B cell (primary cell): ENCODE data around the gene MICU2.

Experiments used
- EZH2 ChIP-seq: IDR thresholded peaks from 2 replicates; pipeline ENCODE4 v1.6.1; 2012; ENCODE audit warnings: borderline replicate concordance, low read depth, mild to moderate bottlenecking, moderate library complexity, low read length; ENCODE audit not compliant: insufficient read depth, poor library complexity, severe bottlenecking
- TF ChIP-seq, protein P1 (sequence below): fragments of 200-600 bp; IDR thresholded peaks from one replicate; pipeline ENCODE4 v1.8.0; 2022; ENCODE audit warnings: antibody characterized with exemption, mild to moderate bottlenecking

DNA sequence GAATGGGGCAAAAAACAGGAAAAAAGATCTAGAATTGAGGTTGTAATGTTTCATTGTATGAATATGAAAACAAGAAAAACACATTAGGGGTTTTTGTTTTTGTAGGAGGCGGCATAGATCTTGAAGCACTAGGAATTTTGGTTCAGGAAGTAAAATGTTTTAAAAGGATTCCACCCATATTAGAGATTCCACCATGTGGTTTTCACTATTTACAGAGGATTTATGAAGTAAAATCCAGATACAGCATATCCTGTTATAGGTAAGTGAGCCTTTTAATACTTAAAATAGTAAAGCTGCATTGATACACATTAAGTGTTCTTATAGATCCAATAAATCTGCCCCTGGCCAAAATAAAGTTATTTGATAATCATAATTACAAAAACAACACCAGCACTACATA lies 61.4 kb downstream of the MICU2 start:
- TF ChIP-seq, protein P1, sequence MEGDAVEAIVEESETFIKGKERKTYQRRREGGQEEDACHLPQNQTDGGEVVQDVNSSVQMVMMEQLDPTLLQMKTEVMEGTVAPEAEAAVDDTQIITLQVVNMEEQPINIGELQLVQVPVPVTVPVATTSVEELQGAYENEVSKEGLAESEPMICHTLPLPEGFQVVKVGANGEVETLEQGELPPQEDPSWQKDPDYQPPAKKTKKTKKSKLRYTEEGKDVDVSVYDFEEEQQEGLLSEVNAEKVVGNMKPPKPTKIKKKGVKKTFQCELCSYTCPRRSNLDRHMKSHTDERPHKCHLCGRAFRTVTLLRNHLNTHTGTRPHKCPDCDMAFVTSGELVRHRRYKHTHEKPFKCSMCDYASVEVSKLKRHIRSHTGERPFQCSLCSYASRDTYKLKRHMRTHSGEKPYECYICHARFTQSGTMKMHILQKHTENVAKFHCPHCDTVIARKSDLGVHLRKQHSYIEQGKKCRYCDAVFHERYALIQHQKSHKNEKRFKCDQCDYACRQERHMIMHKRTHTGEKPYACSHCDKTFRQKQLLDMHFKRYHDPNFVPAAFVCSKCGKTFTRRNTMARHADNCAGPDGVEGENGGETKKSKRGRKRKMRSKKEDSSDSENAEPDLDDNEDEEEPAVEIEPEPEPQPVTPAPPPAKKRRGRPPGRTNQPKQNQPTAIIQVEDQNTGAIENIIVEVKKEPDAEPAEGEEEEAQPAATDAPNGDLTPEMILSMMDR = no peak
- TF ChIP-seq EZH2 = no peak
